GM12878 (cell line): Measurements from ENCODE around the gene HMMR. TPM values are rescaled to one million over a fixed set of nuclear protein-coding genes. Genes with fewer than 3 reads are reported as not detected.

Source experiments
- ATAC-seq: fragments of 200-7000 bp; cut with Tn5 transposase; 3 replicates; pipeline ENCODE4 v1.9.1; 2020; ENCODE audit warnings: mild to moderate bottlenecking, moderate library complexity
- BruUV-seq: library from RNA; stranded (reverse); fragments of 400-500 nt; replicated peaks from 2 replicates; lab custom pipeline; 2021; lab: Mats Ljungman, UMichigan
- CTCF ChIA-PET: fragments of 300-600 bp; sonication (Branson Sonifier 250); formaldehyde crosslinking; extraction: SDS; loops from one replicate; lab custom pipeline; 2021; ENCODE audit warnings: inconsistent platforms; lab: Yijun Ruan, JAX
- POLR2A ChIA-PET: fragments of 350-600 bp; formaldehyde crosslinking; extraction: SDS; loops from one replicate; lab custom pipeline; 2021; ENCODE audit warnings: inconsistent platforms; lab: Charles Lee
- RAD21 ChIA-PET: fragments of 300-600 bp; sonication (Branson Sonifier 250); formaldehyde crosslinking; loops from one replicate; lab custom pipeline; 2023; ENCODE audit warnings: antibody characterized with exemption; ENCODE audit not compliant: unreplicated experiment; lab: Charles Lee
- SMC1A ChIA-PET: fragments of 300-600 bp; sonication (Branson Sonifier 250); formaldehyde crosslinking; loops from one replicate; lab custom pipeline; 2023; ENCODE audit not compliant: unreplicated experiment, uncharacterized antibody; lab: Charles Lee
- DNase-seq: peaks from one replicate; pipeline ENCODE4 v3.0.0-alpha.2; 2011; ENCODE audit warnings: low read depth, low spot score
- FAIRE-seq: peaks from 3 replicates; lab custom pipeline; 2011; peaks lifted over from hg19 to GRCh38; lab: Jason Lieb, UNC
- H2AFZ ChIP-seq: 2 replicates; pipeline ENCODE4 v1.6.0; 2011; ENCODE audit warnings: low read depth, low read length, control low read depth; ENCODE audit not compliant: control insufficient read depth
- H3K27ac ChIP-seq: 2 replicates; pipeline ENCODE4 v1.5.1; 2011; ENCODE audit warnings: control low read depth; ENCODE audit not compliant: control insufficient read depth, insufficient read depth
- H3K27me3 ChIP-seq, 2 experiments: replicated peaks in 1 of 2; 2 replicates each; pipeline versions ENCODE4 v1.6.0 to v1.6.1; 2011; ENCODE audit warnings: low read length in 1 of 2; ENCODE audit not compliant: control insufficient read depth in 2 of 2, insufficient read depth in 2 of 2
- H3K36me3 ChIP-seq, 2 experiments: 2 replicates each; pipeline ENCODE4 v1.5.1; 2011; ENCODE audit warnings: low read length in 1 of 2; ENCODE audit not compliant: control insufficient read depth in 2 of 2, insufficient read depth in 2 of 2
- H3K4me1 ChIP-seq: 2 replicates; pipeline ENCODE4 v1.6.1; 2011; ENCODE audit warnings: mild to moderate bottlenecking, low read length, moderate library complexity, mixed read lengths; ENCODE audit not compliant: control insufficient read depth, insufficient read depth
- H3K4me2 ChIP-seq: 2 replicates; pipeline ENCODE4 v1.6.0; 2011; ENCODE audit warnings: control low read depth; ENCODE audit not compliant: control insufficient read depth, insufficient read depth
- H3K4me3 ChIP-seq: fragments of 200-600 bp; sonication (generic); 2 replicates; pipeline ENCODE4 v1.5.1; 2016
- H3K79me2 ChIP-seq: 2 replicates; pipeline ENCODE4 v1.6.0; 2011; ENCODE audit warnings: low read length; ENCODE audit not compliant: control insufficient read depth, insufficient read depth
- H3K9ac ChIP-seq: 2 replicates; pipeline ENCODE4 v1.8.0; 2011; ENCODE audit warnings: low read length, control low read depth, mixed read lengths; ENCODE audit not compliant: control insufficient read depth, insufficient read depth
- H3K9me3 ChIP-seq: replicated peaks from 3 replicates; pipeline ENCODE4 v1.5.1; 2011; ENCODE audit warnings: mild to moderate bottlenecking, low read length; ENCODE audit not compliant: control insufficient read depth, insufficient read depth
- H4K20me1 ChIP-seq: 2 replicates; pipeline ENCODE4 v1.6.0; 2011; ENCODE audit not compliant: control insufficient read depth, insufficient read depth
- CTCF ChIP-seq, 3 experiments: IDR thresholded peaks in 2 of 3; conservative IDR thresholded peaks in 1 of 3; 2 replicates each; pipeline ENCODE4 v1.5.1; 2011; ENCODE audit warnings: low read depth in 3 of 3, low read length in 3 of 3, mild to moderate bottlenecking in 3 of 3, control low read depth in 2 of 3, moderate library complexity in 2 of 3, inconsistent platforms in 1 of 3, mixed read lengths in 1 of 3; ENCODE audit not compliant: control insufficient read depth in 2 of 3, insufficient read depth in 1 of 3; ENCODE audit errors: extremely low read depth in 1 of 3
- ESRRA ChIP-seq: IDR thresholded peaks from 2 replicates; pipeline ENCODE4 v1.6.1; 2012; ENCODE audit warnings: mild to moderate bottlenecking, low read length, improper control_type of control experiment
- FOXM1 ChIP-seq: IDR thresholded peaks from 2 replicates; pipeline ENCODE4 v1.6.1; 2012; ENCODE audit warnings: low read depth, mild to moderate bottlenecking, inconsistent platforms, low read length, moderate library complexity
- NR2C1 ChIP-seq: fragments of 450-650 bp; IDR thresholded peaks from 2 replicates; pipeline ENCODE4 v1.6.1; 2017; ENCODE audit warnings: antibody characterized with exemption, mild to moderate bottlenecking, moderate library complexity
- PML ChIP-seq: IDR thresholded peaks from 2 replicates; pipeline ENCODE4 v1.6.1; 2012; ENCODE audit warnings: low read length, inconsistent platforms
- RAD21 ChIP-seq: IDR thresholded peaks from 2 replicates; pipeline ENCODE4 v1.6.1; 2011; ENCODE audit warnings: mild to moderate bottlenecking, low read depth, low read length, moderate library complexity; ENCODE audit not compliant: insufficient read depth
- STAT3 ChIP-seq: IDR thresholded peaks from 2 replicates; pipeline ENCODE4 v1.6.1; 2011; ENCODE audit warnings: low read depth, low read length, improper control_type of control experiment
- SUPT20H ChIP-seq: IDR thresholded peaks from 2 replicates; pipeline ENCODE4 v1.6.1; 2011; ENCODE audit warnings: low read depth, mild to moderate bottlenecking, low read length, moderate library complexity, borderline replicate concordance; ENCODE audit not compliant: control insufficient read depth
- TARDBP ChIP-seq: IDR thresholded peaks from 2 replicates; pipeline ENCODE4 v1.6.1; 2016; ENCODE audit warnings: borderline replicate concordance
- ZNF687 ChIP-seq: fragments of 450-650 bp; IDR thresholded peaks from 2 replicates; pipeline ENCODE4 v1.6.1; 2017; ENCODE audit warnings: mild to moderate bottlenecking, moderate library complexity
- WGBS: methylation state at CpG from one replicate; pipeline ENCODE4 v1.1.6; 2016; ENCODE audit warnings: low lambda C conversion rate; ENCODE audit not compliant: insufficient replicate concordance, insufficient coverage; ENCODE audit errors: missing lambda C conversion rate; 5-methylcytosine and 5-hydroxymethylcytosine counted together
- in situ Hi-C: fragments of 300-500 bp; cut with MboI; formaldehyde crosslinking; loops from 9 replicates; pipeline ENCODE4 v1.14.3; 2018; ENCODE audit warnings: mixed read lengths
- intact Hi-C: fragments of 100-400 bp; cut with micrococcal nuclease; formaldehyde crosslinking; loops from one replicate; pipeline ENCODE4 v1.14.2; 2022; ENCODE audit not compliant: unreplicated experiment
- polyA plus RNA-seq, 11 experiments: library from polyadenylated mRNA; depleted of rRNA in 4 of 11; unstranded in 6 of 11; stranded (reverse) in 5 of 11; fragments of >200 nt; fragmentation: Nextera tagmentation in 4 of 11; fragmentation: Illumina TruSeq in 1 of 11; extraction: Ambion mirVana in 4 of 11; extraction: Trizol in 1 of 11; gene quantifications; 1 replicate in 1 of 11; 2 replicates in 10 of 11; pipeline versions ENCODE4 v1.2.1 to v1.2.3, GENCODE V29; 2011 to 2016; ENCODE audit warnings: inconsistent platforms in 2 of 11, missing spikeins in 2 of 11, low read depth in 1 of 11
- total RNA-seq, 4 experiments: library from RNA; depleted of rRNA in 3 of 4; stranded (reverse); fragments of >200 nt in 3 of 4; fragmentation: Illumina TruSeq in 1 of 4; extraction: Trizol in 1 of 4; gene quantifications; 2 replicates each; pipeline versions ENCODE4 v1.2.1 to v1.2.3, GENCODE V29; 2013 to 2021
- TF ChIP-seq, protein P1 (sequence below): IDR thresholded peaks from 2 replicates; pipeline ENCODE4 v1.6.1; 2012; ENCODE audit warnings: low read depth, low read length, improper control_type of control experiment

Gene HMMR
- total and polyA plus RNA-seq, 10 of the 15 experiments (the other 5 are each of a cell fraction or from before 2014, with no cell fraction given) = 44.1 to 122 (median 64.2) TPM

DNA sequence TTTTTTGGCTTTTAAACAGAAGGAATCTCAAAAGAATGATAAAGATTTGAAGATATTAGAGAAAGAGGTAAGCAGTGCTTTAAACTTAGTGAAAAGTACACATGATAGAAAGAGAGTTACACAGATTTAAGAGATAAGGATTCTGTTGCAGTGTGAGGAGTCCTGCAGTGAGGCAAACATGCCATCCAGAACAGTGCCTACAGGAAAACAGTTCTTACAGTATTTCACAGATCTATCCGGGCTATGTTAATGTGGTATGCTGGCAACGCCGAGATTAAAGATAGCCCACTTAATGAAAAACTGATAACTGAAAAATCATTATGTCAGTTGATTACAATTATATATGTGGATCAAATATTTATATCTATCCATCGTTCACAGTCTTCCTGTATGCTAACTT is 7.2 kb downstream of the HMMR start (continued):
- no peak for TF ChIP-seq SUPT20H
- no peak for TF ChIP-seq ESRRA
- TF ChIP-seq, protein P1, sequence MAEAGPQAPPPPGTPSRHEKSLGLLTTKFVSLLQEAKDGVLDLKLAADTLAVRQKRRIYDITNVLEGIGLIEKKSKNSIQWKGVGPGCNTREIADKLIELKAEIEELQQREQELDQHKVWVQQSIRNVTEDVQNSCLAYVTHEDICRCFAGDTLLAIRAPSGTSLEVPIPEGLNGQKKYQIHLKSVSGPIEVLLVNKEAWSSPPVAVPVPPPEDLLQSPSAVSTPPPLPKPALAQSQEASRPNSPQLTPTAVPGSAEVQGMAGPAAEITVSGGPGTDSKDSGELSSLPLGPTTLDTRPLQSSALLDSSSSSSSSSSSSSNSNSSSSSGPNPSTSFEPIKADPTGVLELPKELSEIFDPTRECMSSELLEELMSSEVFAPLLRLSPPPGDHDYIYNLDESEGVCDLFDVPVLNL = no peak
- TF ChIP-seq NR2C1 = no peak
- no peak for TF ChIP-seq PML
- no peak for TF ChIP-seq TARDBP
- TF ChIP-seq FOXM1 = no peak

DNA sequence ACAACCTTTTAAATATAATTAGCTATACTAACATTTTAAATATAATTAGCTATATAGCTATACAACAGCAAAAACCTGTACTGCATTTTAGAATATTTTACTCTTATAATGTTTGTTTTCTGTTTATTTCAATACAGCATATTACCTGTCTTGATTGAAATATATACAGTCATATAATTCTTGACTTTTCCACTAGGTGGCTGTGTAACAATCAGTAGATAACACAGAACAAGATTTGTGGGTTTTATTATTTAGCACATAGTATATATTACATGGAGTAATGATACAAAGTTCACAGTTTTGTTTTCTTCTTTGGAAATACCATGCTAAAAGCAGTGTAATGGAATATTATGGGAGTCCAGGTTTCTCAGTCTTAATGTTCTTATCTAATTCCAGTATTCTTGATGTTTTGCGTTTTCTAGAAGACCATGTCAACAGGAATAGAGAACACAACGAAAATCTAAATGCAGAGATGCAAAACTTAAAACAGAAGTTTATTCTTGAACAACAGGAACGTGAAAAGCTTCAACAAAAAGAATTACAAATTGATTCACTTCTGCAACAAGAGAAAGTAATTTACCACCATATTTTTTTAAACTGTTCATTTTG is 13.3 kb downstream of the HMMR start:
- Histone ChIP-seq H3K36me3 (peaks cover 12 to 17% of the 10 kb centered on the region in 2 experiments), H4K20me1 (no peaks in the 10 kb centered on the region), H3K4me2 (no peak overlapping the region), H3K9me3 (no peaks in the 10 kb centered on the region), H3K27ac (no peak overlapping the region), H3K4me1 (no peaks in the 10 kb centered on the region), H2AFZ (no peak overlapping the region; the same call in 1 of the 2 replicates), H3K27me3 (no peaks in the 10 kb centered on the region), H3K79me2 (no peaks in the 10 kb centered on the region), H3K4me3 (no peak overlapping the region), H3K9ac (no peak overlapping the region)
- intact Hi-C loops = no loop called here
- FAIRE-seq = peak; percentile 77
- peak; percentile 88 for ATAC-seq
- ChIA-PET POLR2A (interaction anchor here (0.7 to 2.0 kb wide), 7 partner anchors 8 to 32 kb away, joined by 3 to 5 read pairs (median 3); partner anchors contain the start of gene MAT2B), RAD21 (interaction anchor here (0.8 to 1.7 kb wide), 4 partner anchors 12 to 34 kb away, joined by 3 to 7 read pairs (median 4); no protein-coding TSS in a partner anchor), CTCF (interaction anchor here (0.9 to 3.1 kb wide), 15 partner anchors 9 to 91 kb away, joined by 3 to 12 read pairs (median 4); partner anchors contain the start of genes MAT2B and NUDCD2), SMC1A (interaction anchor here (0.6 to 1.9 kb wide), 14 partner anchors 9 to 222 kb away, joined by 3 to 7 read pairs (median 3); partner anchors contain the start of gene MAT2B)
- BruUV-seq = no TSS peak
- DNase-seq = no peak
- in situ Hi-C loops = no loop called here
- WGBS = 99% methylated on average over 3 of the region's 3 CpGs
- TF ChIP-seq CTCF (IDR thresholded peaks at IDR 0.05 in 2 of 3, conservative IDR thresholded peaks at IDR 0.05 in 1 of 3; ENCODE audit: control insufficient read depth in 2 of 3, extremely low read depth in 1 of 3, insufficient read depth in 1 of 3, low read depth in 3 of 3, low read length in 3 of 3) = peak in 2 of 3 experiments; percentile 22 to 38; a peak in 3 of 6 replicates
- TF ChIP-seq RAD21 = peak; percentile 27; the same call in 1 of the 2 replicates
- TF ChIP-seq STAT3 = no peak
- TF ChIP-seq ZNF687 = no peak
